ENCODE measurements around the gene TNFSF4. TPM values are rescaled to one million over a fixed set of nuclear protein-coding genes. Genes with fewer than 3 reads are reported as not detected.

The TNFSF4 gene
- total and polyA plus RNA-seq, 2 of the 4 experiments (the other 2 are of a cell fraction) = 13.4 to 19.7 TPM

GRCh38 chr1:173239058-173239457 lies 31.9 kb upstream of the TNFSF4 start:
- no peak overlapping the region for H3K4ac ChIP-seq (ENCODE audit: low read depth, low read length)
- no peak overlapping the region for H3K27ac ChIP-seq (ENCODE audit: insufficient read depth, low read length)
- whole genome bisulfite sequencing, 2 experiments (ENCODE audit: extremely low coverage in 2 of 2, insufficient read length in 1 of 2) = no CpG with 5 or more reads among the region's 2 CpGs
- no peak overlapping the region for H3K23ac ChIP-seq (ENCODE audit: low read depth, low read length)
- CTCF ChIA-PET = no interaction called here
- H2BK20ac ChIP-seq (ENCODE audit: low read depth, low read length) = no peak overlapping the region
- H3K4me3 ChIP-seq (ENCODE audit: insufficient read depth, low read depth, low read length) = no peak overlapping the region
- no peak overlapping the region for H2AFZ ChIP-seq (replicated peaks; ENCODE audit: low read length, poor library complexity)
- peaks cover 8% of the 10 kb centered on the region for H3K9me3 ChIP-seq (ENCODE audit: control insufficient read depth, insufficient read depth, low read length)
- no peak for TF ChIP-seq CTCF (conservative IDR thresholded peaks at IDR 0.05; ENCODE audit: low read depth, low read length)
- TF ChIP-seq MAFK (IDR thresholded peaks at IDR 0.05; ENCODE audit: low read depth, low read length) = peak; percentile 28; the same call in 1 of the 2 replicates
- no peak overlapping the region for H2AK9ac ChIP-seq (replicated peaks; ENCODE audit: low read depth, low read length, poor library complexity)
- no peak for DNase-seq
- H3K9me1 ChIP-seq (ENCODE audit: insufficient read depth, low read length) = no peaks in the 10 kb centered on the region
- no peak overlapping the region for H4K8ac ChIP-seq (ENCODE audit: low read depth in 2 of 2, low read length in 2 of 2)
- dilution Hi-C loops (cut with HindIII; ENCODE audit: low sequenced_read_pairs, unreplicated experiment) = no loop called here
- H3K79me1 ChIP-seq (ENCODE audit: low read depth in 1 of 2, low read length in 2 of 2) = no peaks in the 10 kb centered on the region
- H3K4me2 ChIP-seq (ENCODE audit: low read depth, low read length) = no peak overlapping the region
- H4K91ac ChIP-seq (ENCODE audit: insufficient read depth, low read depth, low read length) = no peak overlapping the region
- no peak overlapping the region for H2BK5ac ChIP-seq (ENCODE audit: low read depth, low read length, poor library complexity, severe bottlenecking)
- H3K27me3 ChIP-seq (ENCODE audit: control insufficient read depth, insufficient read depth, low read length) = no peaks in the 10 kb centered on the region
- H3K36me3 ChIP-seq (ENCODE audit: control insufficient read depth, insufficient read depth, low read length) = no peaks in the 10 kb centered on the region
- H4K20me1 ChIP-seq (ENCODE audit: insufficient read depth, low read length) = no peaks in the 10 kb centered on the region
- H3K18ac ChIP-seq (ENCODE audit: low read depth, low read length) = no peak overlapping the region
- no peak overlapping the region for H4K5ac ChIP-seq (ENCODE audit: low read depth, low read length)
- H2BK15ac ChIP-seq (ENCODE audit: low read depth, low read length) = no peak overlapping the region
- no peak overlapping the region for H3K56ac ChIP-seq (ENCODE audit: extremely low read depth, insufficient read depth, low read length)
- BruUV-seq (replicated peaks) = no TSS peak
- POLR2A ChIA-PET (ENCODE audit: unreplicated experiment) = no interaction called here
- H3K9ac ChIP-seq (ENCODE audit: low read depth, low read length) = no peak overlapping the region
- in situ Hi-C loops (cut with MboI; ENCODE audit: low sequenced_read_pairs) = no loop called here
- H3K4me1 ChIP-seq (ENCODE audit: control insufficient read depth, insufficient read depth, low read length) = no peaks in the 10 kb centered on the region
- intact Hi-C loops (cut with micrococcal nuclease) = no loop called here
- no peak for ATAC-seq (ENCODE audit: low read depth)
- H3K14ac ChIP-seq (replicated peaks; ENCODE audit: low read depth, low read length) = no peak overlapping the region
- no peak overlapping the region for H2AK5ac ChIP-seq (ENCODE audit: low read depth, low read length)
- no peak overlapping the region for H2BK120ac ChIP-seq (ENCODE audit: low read depth, low read length)
